AG09309 (cell line): ENCODE measurements around the gene KRTAP10-7.

Experiments
- DNase-seq: peaks from one replicate; pipeline ENCODE4 v3.0.0-alpha.2; 2010; ENCODE audit warnings: low read depth
- H3K4me3 ChIP-seq: 2 replicates; pipeline ENCODE4 v1.5.1; 2011; ENCODE audit warnings: mild to moderate bottlenecking, low read depth, low read length, moderate library complexity; ENCODE audit not compliant: control insufficient read depth
- CTCF ChIP-seq: IDR thresholded peaks from 2 replicates; pipeline ENCODE4 v1.5.1; 2011; ENCODE audit warnings: mild to moderate bottlenecking, low read depth, low read length, inconsistent platforms; ENCODE audit not compliant: insufficient read depth, control insufficient read depth; ENCODE audit errors: missing control alignments

The KRTAP10-7 gene

DNA sequence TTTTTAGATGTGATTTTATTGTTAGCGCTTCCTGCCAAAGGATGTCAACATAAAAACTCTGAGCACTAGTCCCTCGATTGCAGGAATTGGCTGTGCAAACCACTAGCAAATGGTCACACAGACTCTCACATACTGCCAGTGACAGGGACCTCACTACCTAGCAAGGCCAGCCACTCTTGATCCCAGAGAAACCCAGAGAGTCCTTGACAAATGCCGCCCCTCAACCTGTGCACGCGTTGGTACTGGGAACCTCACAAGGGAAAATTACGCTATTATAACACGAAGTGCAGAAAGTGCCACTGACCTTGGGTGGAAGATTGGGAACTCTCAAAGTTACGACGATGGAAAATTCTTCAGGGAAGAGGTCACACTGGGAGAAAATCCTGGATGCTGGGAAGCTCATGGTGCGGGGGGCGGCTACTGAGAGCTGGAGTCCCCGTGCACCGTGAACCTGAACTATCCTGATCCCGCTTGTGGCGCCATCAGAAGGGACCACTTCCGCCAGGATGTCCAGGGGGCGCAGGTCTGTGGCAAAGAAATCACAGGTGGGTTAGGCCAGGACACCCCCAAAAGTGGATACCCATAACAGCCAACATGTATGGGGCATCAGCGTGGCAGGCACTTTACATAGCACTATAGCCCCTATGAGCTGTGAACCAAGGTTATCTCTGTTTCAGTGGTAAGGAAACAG, 32.8 kb upstream of the KRTAP10-7 start:
- no peak overlapping the region for H3K4me3 ChIP-seq
- TF ChIP-seq CTCF, result no peak
- DNase-seq, result no peak

GRCh38 chr21:44568261-44568660, 32.1 kb upstream of the KRTAP10-7 start:
- TF ChIP-seq CTCF, result no peak
- DNase-seq, result no peak
- no peak overlapping the region for H3K4me3 ChIP-seq

DNA sequence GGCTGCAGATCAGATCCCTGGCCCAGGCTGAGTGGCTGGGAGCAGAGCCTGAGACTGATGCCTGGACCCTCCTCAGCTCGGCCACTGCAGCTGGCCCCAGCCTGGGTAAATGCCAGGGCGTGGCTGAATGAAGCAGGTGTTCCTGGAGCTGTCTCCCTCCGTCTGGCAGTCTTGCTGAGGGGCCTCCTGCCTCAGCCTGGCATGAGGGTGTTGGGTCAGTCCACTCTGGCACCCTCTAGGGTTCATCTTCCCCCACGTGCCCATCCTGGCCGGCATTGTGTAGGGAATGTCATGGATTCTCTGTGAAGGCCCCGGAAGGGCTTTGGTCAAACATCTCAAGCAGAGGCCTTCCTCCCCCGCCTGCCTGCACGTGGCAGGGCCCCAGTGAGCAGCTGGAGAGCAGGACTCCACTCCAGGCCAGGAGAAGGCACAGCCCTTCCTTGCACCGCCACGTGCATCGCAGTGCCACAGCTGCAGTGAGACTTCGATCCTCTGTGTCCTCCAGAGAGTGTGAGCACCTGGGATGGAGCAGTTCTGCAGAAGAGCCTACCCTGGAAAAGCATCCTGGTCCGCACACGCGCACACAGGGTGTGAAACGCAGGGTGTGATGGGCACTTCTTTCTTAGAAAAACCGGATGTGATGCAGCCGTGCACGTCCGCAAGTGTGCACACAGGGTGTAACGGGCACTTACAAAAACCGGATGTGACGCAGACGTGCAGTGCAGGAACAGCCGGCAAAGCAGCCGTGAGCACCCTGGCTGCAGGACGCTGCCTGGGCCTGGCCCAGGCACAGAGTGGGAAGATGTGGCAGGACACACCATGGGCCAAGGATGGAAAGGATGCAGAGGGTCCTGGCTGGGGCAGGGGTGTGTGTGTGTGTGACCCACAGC, 31.5 kb upstream of the KRTAP10-7 start:
- no peak for TF ChIP-seq CTCF
- no peak overlapping the region for H3K4me3 ChIP-seq
- no peak for DNase-seq

DNA sequence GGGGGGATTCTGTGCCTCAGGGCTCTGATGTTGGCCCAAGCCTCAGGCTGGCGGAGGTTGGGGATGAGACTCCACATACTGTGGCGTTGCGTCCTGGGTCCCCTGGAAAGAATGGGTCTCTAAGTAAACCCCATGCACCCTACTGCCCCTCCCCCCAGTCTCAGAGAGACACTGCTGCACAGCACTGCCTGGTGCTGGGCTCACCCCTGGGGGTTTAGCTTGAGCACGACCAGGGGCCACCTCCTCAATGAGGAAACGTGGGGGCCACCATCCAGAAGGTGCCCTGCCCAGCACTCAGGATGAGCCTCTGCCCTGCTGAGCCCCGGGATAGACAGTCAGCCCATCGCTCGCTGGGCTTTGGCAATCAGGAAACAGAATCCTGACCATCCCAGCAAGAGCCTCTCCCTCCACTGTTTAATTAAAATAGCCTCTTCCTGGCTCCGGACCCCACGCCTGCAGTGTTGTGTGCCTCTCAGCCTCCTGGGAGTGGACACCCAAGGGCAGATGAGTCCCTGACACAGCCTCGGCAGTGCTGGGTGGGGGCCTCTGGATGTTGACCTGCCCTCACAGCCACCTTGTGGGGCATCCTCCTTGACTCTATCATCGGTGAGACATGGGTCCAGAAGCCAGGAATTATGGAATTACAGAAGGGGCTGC, 30.4 kb upstream of the KRTAP10-7 start:
- no peak for DNase-seq
- TF ChIP-seq CTCF, result no peak
- no peak overlapping the region for H3K4me3 ChIP-seq

DNA sequence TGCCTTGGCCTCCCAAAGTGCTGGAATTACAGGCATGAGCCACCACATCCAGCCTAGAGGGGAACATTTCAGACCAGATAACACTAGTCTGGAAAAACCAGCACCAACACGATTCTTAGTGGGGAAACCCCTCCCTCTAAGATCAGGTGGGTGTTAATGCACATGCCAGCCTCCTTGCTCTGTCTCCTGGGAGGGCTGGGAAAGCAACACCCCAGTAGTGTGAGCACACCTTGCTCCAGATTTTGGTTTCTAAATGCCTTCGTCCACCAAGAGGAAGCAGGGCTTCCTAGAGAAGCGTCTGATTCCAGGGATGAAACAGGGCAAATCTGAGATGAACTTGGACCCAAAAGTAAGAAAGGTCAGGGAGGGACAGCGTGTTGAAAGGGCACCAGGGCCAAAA, 29.1 kb upstream of the KRTAP10-7 start:
- H3K4me3 ChIP-seq, result no peak overlapping the region
- TF ChIP-seq CTCF, result no peak
- no peak for DNase-seq

DNA sequence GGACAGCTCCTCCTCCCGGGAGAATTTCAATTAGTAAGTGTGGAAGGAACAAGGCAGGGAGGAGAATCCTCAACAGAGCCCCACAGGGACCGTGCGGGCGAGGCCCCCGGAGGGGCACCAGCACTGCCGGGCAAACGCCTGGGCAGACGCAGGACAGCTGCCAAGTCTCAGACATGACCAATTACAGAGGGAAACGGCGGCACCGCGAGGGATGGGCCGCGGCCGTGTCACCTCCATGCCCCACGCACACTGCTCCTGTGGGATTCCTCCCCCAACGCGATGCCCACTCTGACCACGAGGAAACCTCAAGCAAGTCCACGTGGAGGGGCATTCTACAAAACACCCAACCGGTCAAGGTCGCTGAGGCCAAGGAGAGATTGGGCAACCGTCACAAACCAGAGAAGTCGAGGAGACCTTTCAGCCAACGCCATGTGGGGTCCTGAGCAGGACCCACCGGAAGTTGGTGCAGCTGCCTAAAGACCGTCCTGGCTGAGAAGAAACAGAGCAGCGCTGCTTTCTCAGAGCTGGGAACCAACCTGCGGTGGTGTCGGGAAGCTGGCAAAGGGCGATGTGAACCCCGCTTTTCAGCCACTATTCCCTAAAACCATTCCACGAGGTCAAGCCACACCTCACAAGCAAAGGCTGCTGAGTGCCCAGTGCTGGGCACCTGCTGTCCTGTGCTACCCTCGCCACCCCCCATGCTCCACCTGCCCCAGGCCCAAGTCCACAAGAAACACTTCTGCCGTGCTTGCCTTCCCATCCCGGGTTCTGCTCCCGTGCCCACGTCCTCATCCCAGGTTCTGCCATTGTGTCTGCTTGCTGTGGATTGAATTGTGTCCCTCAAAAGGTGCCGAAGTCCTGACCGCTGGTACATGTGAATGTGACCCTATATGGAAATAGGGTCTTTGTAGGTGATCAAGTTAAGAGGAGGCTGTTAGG, 28.3 kb upstream of the KRTAP10-7 start:
- H3K4me3 ChIP-seq, result no peak overlapping the region
- no peak for TF ChIP-seq CTCF
- DNase-seq, result no peak
